Activated CD8-positive, alpha-beta memory T cell treated with anti-CD3 and anti-CD28 coated beads, Interleukin-2, amount 50 U/mL, for 1 hour (primary cell): ENCODE data around the gene KNTC1.
"Not testable (repeated sequence)": the region's sequence is repeated elsewhere in the genome, so short reads cannot be mapped to it uniquely, and the experiment has no call there.

Source experiments
- DNase-seq: peaks from one replicate; pipeline ENCODE4 v3.0.0-alpha.2; 2020; ENCODE audit errors: extremely low read depth

Gene KNTC1

GRCh38 chr12:122558745-122559641 lies 31.9 kb downstream of the KNTC1 start:
- DNase-seq, result no peak

GRCh38 chr12:122560138-122560537 lies 33.1 kb downstream of the KNTC1 start:
- no peak for DNase-seq

- DNase-seq, result no peak
Observed at GRCh38 chr12:122563361-122563760, 36.3 kb downstream of the KNTC1 start.

GRCh38 chr12:122566816-122567215 lies 39.8 kb downstream of the KNTC1 start:
- not testable (repeated sequence) for DNase-seq

GRCh38 chr12:122569288-122569687 lies 42.2 kb downstream of the KNTC1 start:
- no peak for DNase-seq

GRCh38 chr12:122570006-122570405 lies 43.0 kb downstream of the KNTC1 start:
- DNase-seq, result not testable (repeated sequence)

- no peak for DNase-seq
Observed at GRCh38 chr12:122571821-122572220, 44.8 kb downstream of the KNTC1 start.

- not testable (repeated sequence) for DNase-seq
Observed at GRCh38 chr12:122583294-122583693, 56.2 kb downstream of the KNTC1 start.

- no peak for DNase-seq
Observed at GRCh38 chr12:122584177-122584863, 57.3 kb downstream of the KNTC1 start.

GRCh38 chr12:122590990-122591389 lies 63.9 kb downstream of the KNTC1 start:
- no peak for DNase-seq

GRCh38 chr12:122591966-122592365 lies 64.9 kb downstream of the KNTC1 start:
- not testable (repeated sequence) for DNase-seq

- DNase-seq, result not testable (repeated sequence)
Observed at GRCh38 chr12:122592543-122592942, 65.5 kb downstream of the KNTC1 start.

- DNase-seq, result no peak
Observed at GRCh38 chr12:122593910-122594309, 66.9 kb downstream of the KNTC1 start.

GRCh38 chr12:122596838-122597237 lies 69.8 kb downstream of the KNTC1 start:
- DNase-seq, result no peak

- no peak for DNase-seq
Observed at GRCh38 chr12:122602456-122602855, 75.4 kb downstream of the KNTC1 start.

GRCh38 chr12:122604993-122605392 lies 77.9 kb downstream of the KNTC1 start:
- DNase-seq, result no peak

- DNase-seq, result no peak
Observed at GRCh38 chr12:122609732-122610131, 82.7 kb downstream of the KNTC1 start.

GRCh38 chr12:122610207-122610606 lies 83.2 kb downstream of the KNTC1 start:
- no peak for DNase-seq

GRCh38 chr12:122610911-122611310 lies 83.9 kb downstream of the KNTC1 start:
- DNase-seq, result no peak

GRCh38 chr12:122614839-122615238 lies 87.8 kb downstream of the KNTC1 start:
- no peak for DNase-seq

GRCh38 chr12:122615780-122616179 lies 88.7 kb downstream of the KNTC1 start:
- DNase-seq, result no peak

GRCh38 chr12:122635471-122635870 lies 108.4 kb downstream of the KNTC1 start:
- DNase-seq, result no peak

- DNase-seq, result no peak
Observed at GRCh38 chr12:122643207-122643805, 116.3 kb downstream of the KNTC1 start.
